Tibial nerve (tissue), 4 donors: Measurements from ENCODE around the gene CYB5R2.

ENCODE experiments used
- EP300 ChIP-seq, 2 donors: sonication (generic); formaldehyde crosslinking; IDR thresholded peaks; one replicate each; pipeline ENCODE4 v1.6.1; 2017; ENCODE audit warnings: antibody characterized with exemption in 2 of 2, mild to moderate bottlenecking in 1 of 2
- TF ChIP-seq, protein P1 (sequence below), 5 experiments: fragments of 200-600 bp in 3 of 5; fragments of 450-650 bp in 2 of 5; sonication (generic) in 3 of 5; IDR thresholded peaks; one replicate each; pipeline ENCODE4 v1.5.1; 2016 to 2019; ENCODE audit warnings: antibody characterized with exemption in 5 of 5, mild to moderate bottlenecking in 3 of 5, moderate library complexity in 2 of 5

DNA sequence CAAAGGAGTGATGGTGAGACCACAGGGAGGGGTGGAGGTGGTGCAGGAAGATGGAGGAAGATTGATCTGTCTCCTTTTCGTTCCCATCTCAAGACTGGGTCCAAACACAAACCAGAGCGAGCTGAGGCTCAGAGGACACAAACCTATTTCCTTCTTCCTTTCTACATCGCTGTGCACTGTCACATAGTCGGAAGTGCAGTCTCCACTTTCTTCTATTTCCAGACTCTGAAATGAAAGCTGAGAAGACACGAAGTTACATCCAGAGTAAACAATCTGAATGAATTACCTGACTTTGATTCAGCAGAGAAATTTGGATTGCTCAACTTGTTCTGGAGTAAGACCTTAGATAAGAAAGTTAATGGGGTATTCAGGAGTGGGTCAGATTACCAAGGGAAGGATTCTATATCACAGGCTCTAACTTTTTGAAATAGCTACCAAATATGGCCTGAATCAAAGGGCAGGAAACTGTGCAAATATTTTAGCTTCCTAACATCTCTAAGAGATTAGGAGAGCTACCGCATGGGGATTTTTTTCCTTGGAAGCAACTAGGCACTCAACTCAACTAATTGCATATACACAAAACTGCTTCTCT, 18.6 kb upstream of the CYB5R2 start:
- TF ChIP-seq, protein P1, sequence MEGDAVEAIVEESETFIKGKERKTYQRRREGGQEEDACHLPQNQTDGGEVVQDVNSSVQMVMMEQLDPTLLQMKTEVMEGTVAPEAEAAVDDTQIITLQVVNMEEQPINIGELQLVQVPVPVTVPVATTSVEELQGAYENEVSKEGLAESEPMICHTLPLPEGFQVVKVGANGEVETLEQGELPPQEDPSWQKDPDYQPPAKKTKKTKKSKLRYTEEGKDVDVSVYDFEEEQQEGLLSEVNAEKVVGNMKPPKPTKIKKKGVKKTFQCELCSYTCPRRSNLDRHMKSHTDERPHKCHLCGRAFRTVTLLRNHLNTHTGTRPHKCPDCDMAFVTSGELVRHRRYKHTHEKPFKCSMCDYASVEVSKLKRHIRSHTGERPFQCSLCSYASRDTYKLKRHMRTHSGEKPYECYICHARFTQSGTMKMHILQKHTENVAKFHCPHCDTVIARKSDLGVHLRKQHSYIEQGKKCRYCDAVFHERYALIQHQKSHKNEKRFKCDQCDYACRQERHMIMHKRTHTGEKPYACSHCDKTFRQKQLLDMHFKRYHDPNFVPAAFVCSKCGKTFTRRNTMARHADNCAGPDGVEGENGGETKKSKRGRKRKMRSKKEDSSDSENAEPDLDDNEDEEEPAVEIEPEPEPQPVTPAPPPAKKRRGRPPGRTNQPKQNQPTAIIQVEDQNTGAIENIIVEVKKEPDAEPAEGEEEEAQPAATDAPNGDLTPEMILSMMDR (IDR thresholded peaks at IDR 0.05), result no peak
- no peak for TF ChIP-seq EP300 (IDR thresholded peaks at IDR 0.05)
